HUES64 (cell line): ENCODE measurements around the gene NCAPG2.

Experiments
- H3K27ac ChIP-seq: 2 replicates; pipeline ENCODE4 v1.7.0; 2013; ENCODE audit warnings: low read depth, low read length, inconsistent platforms
- H3K27me3 ChIP-seq: 2 replicates; pipeline ENCODE4 v1.6.1; 2013; ENCODE audit warnings: mild to moderate bottlenecking, low read length; ENCODE audit not compliant: insufficient read depth
- H3K36me3 ChIP-seq: 2 replicates; pipeline ENCODE4 v1.6.1; 2013; ENCODE audit warnings: mild to moderate bottlenecking, low read length; ENCODE audit not compliant: insufficient read depth
- H3K4me1 ChIP-seq: 2 replicates; pipeline ENCODE4 v1.6.1; 2013; ENCODE audit warnings: mild to moderate bottlenecking, low read length, moderate library complexity; ENCODE audit not compliant: insufficient read depth
- H3K4me3 ChIP-seq: 2 replicates; pipeline ENCODE4 v1.5.1; 2013; ENCODE audit warnings: mild to moderate bottlenecking, low read length, moderate library complexity
- H3K9ac ChIP-seq: 2 replicates; pipeline ENCODE4 v1.6.1; 2013; ENCODE audit warnings: mild to moderate bottlenecking, low read depth, low read length
- H3K9me3 ChIP-seq: 2 replicates; pipeline ENCODE4 v1.6.1; 2013; ENCODE audit warnings: low read depth, low read length; ENCODE audit not compliant: insufficient read depth
- WGBS: fragments of 150-250, 120-280 bp; methylation state at CpG from one replicate; pipeline ENCODE4 v1.1.7; 2013; ENCODE audit warnings: missing lambda C conversion rate; 5-methylcytosine and 5-hydroxymethylcytosine counted together

The NCAPG2 gene

GRCh38 chr7:158666401-158666800 lies 38.2 kb downstream of the NCAPG2 start:
- Histone ChIP-seq H3K4me1 (no peaks in the 10 kb centered on the region), H3K9me3 (no peaks in the 10 kb centered on the region), H3K27me3 (no peaks in the 10 kb centered on the region), H3K4me3 (no peak overlapping the region), H3K9ac (no peak overlapping the region), H3K27ac (no peak overlapping the region), H3K36me3 (peaks cover 81% of the 10 kb centered on the region)
- 93% methylated on average over 4 of the region's 5 CpGs for WGBS

GRCh38 chr7:158664406-158664805 lies 40.2 kb downstream of the NCAPG2 start:
- Histone ChIP-seq H3K9me3 (no peaks in the 10 kb centered on the region), H3K4me3 (no peak overlapping the region), H3K36me3 (peaks cover 81% of the 10 kb centered on the region), H3K4me1 (no peaks in the 10 kb centered on the region), H3K27me3 (no peaks in the 10 kb centered on the region), H3K27ac (no peak overlapping the region), H3K9ac (no peak overlapping the region)
- WGBS = 97% methylated on average over 12 of the region's 12 CpGs

- Histone ChIP-seq H3K36me3 (peaks cover 79% of the 10 kb centered on the region), H3K4me1 (peaks cover 3% of the 10 kb centered on the region; the same call in 1 of the 2 replicates), H3K9me3 (no peaks in the 10 kb centered on the region), H3K27ac (no peak overlapping the region), H3K4me3 (no peak overlapping the region), H3K27me3 (no peaks in the 10 kb centered on the region), H3K9ac (no peak overlapping the region)
- 89% methylated on average over 2 of the region's 2 CpGs for WGBS
These were observed 41.2 kb downstream of the NCAPG2 start for GRCh38 chr7:158663428-158663741.

DNA sequence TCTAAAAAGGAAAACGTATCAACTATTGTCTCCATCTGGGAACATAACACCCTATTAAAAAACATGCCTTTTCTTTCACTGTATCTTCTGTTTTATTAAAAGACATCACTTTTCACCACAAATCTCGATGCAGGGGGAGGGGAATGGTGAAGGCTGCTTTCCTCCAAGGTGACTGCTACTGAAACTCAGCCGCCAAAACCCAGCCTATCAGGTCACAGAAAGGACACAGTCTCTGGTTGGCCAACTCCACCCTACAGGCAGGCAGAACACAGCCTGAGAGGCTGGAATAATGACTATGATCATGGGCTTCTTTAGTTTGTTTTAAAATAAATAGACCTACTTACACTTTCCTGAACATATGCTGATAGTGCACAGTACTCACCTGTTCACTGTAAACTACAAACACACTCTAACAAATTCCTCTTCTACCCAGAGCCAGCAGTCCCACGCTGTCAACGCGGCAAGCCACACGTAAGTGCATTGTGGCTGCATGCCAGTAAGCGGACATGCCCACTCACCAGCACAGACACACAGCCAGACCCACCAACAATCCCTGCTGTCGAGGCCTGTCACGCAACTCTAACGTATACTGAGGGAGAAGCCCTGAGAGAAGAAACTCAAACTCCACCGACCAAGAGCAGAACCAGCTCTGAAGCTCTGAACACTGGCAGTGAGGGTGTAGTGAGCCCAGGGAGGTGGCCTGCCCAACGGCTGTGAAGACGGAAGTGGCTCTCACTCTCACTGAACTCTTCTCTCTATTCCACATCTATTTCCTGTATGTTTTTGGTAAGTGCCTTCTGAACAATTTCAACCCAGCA lies 41.8 kb downstream of the NCAPG2 start:
- no peak overlapping the region for H3K27ac ChIP-seq
- 97% methylated on average over 13 of the region's 14 CpGs for WGBS

DNA sequence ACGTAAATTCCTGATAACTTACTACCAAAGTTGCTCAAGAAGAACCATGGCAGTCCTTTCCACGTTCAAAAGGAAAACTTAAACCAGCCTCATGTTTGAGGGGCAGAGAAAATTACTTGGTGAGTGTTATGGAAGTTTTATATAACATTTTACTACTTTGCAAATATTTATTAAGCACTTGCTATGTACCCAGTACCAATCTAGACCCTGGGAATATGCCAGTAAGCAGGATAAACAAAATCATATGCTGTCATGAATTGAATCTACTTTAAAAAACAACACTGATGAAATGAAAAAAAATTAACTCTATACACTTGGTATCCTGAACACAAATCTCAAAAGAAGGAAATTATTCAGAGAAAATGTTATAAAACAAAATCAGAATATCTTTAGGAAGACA lies 46.1 kb downstream of the NCAPG2 start:
- 93% methylated on average over 2 of the region's 2 CpGs for WGBS
- Histone ChIP-seq H3K36me3 (peaks cover 89% of the 10 kb centered on the region), H3K9me3 (no peaks in the 10 kb centered on the region), H3K27me3 (no peaks in the 10 kb centered on the region), H3K4me1 (peaks cover 8% of the 10 kb centered on the region), H3K27ac (0 out of 2 replicates have a peak overlapping the region, but pooled peaks have one; percentile 41), H3K9ac (no peak overlapping the region), H3K4me3 (no peak overlapping the region)

More for the DNA sequence above, 41.8 kb downstream of the NCAPG2 start:
- Histone ChIP-seq H3K4me3 (no peak overlapping the region), H3K27me3 (no peaks in the 10 kb centered on the region), H3K9me3 (no peaks in the 10 kb centered on the region), H3K4me1 (peaks cover 8% of the 10 kb centered on the region), H3K36me3 (peaks cover 83% of the 10 kb centered on the region), H3K9ac (no peak overlapping the region)

DNA sequence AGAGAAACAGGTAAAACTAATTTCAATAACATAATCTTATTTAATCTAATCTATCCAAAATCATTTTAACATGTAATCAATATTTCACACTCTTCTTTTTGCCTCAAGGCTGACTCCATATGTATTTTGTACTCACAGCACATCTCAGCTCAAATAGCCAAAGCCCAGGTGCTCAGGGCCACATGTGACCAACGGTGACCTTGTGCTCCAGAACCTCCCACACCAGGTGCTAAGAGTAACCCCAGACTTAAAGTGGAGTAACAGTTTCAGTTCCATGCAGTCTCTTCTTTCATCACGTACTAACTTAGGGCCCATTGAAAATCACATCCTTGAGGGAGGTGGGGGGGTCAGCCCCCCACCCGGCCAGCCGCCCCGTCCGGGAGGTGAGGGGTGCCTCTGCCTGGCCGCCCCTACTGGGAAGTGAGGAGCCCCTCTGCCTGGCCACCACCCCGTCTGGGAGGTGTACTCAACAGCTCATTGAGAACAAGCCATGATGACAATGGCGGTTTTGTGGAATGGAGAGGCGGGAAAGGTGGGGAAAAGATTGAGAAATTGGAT lies 47.3 kb downstream of the NCAPG2 start:
- Histone ChIP-seq H3K9ac (no peak overlapping the region), H3K27ac (no peak overlapping the region), H3K36me3 (peaks cover 87% of the 10 kb centered on the region), H3K4me1 (peaks cover 8% of the 10 kb centered on the region), H3K27me3 (no peaks in the 10 kb centered on the region), H3K9me3 (no peaks in the 10 kb centered on the region), H3K4me3 (no peak overlapping the region)
- 93% methylated on average over 10 of the region's 10 CpGs for WGBS

DNA sequence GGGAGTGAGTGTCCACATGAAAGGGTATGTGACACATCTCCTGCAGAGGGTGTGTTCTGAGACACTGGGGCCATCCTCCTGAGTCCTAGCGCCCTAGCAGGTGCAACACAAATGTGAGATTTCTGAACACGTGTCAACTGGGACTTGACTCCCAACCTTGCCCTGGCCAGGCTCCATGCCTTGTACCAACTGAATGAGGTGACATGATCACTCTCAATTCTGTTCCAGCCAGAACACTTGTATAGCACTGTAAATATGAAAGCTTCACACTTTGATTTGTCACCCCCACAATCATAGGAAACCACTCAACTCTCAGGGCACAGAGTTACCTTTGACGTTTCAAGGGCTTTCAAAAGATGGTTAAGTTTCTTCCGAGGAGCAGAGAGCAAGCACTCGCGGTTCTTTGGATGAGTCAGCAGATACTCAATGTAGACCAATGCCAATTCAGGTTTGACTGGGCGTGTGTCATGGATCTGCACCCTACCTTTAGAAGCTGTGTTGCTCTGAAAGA lies 48.6 kb downstream of the NCAPG2 start:
- Histone ChIP-seq H3K9ac (no peak overlapping the region), H3K27me3 (no peaks in the 10 kb centered on the region), H3K27ac (no peak overlapping the region), H3K4me3 (no peak overlapping the region), H3K4me1 (peaks cover 8% of the 10 kb centered on the region), H3K36me3 (peaks cover 87% of the 10 kb centered on the region), H3K9me3 (no peaks in the 10 kb centered on the region)
- WGBS = 97% methylated on average over 7 of the region's 7 CpGs

- H3K4me3 ChIP-seq = no peak overlapping the region
- peaks cover 87% of the 10 kb centered on the region for H3K36me3 ChIP-seq
- no peak overlapping the region for H3K27ac ChIP-seq
- H3K4me1 ChIP-seq = peaks cover 8% of the 10 kb centered on the region
- no peaks in the 10 kb centered on the region for H3K27me3 ChIP-seq
- WGBS = 95% methylated on average over 11 of the region's 11 CpGs
- H3K9me3 ChIP-seq = no peaks in the 10 kb centered on the region
- H3K9ac ChIP-seq = no peak overlapping the region
These were observed 49.1 kb downstream of the NCAPG2 start for GRCh38 chr7:158655507-158655906.

DNA sequence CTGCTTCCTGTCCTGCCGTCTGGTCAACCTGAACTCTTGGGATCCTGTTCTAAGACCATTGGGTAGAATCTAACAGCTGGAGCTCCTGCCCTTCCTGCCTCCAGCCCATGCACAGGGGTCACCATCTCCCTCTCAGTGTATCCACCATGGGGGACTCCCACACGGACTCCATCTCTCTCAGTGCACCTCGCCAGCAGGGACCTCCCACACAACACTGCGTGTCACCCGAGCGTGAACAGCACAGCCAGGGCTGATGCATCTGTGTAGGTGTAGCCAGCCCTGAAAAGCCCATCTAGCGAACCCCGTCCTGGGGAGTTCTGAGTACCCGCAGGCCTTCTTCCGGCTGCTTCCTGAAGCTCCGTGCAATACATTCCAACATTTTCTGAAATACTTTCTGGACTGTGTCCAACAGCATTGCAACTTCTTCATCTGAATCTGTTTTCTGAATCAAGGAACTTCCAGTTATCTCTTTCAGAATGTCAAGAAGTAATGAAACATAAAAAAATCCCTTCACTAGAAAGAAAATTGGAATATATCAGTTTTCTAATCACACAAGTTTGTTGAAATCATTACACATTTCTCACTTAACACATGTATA lies 52.5 kb downstream of the NCAPG2 start:
- Histone ChIP-seq H3K9me3 (no peaks in the 10 kb centered on the region), H3K36me3 (peaks cover 89% of the 10 kb centered on the region), H3K9ac (no peak overlapping the region), H3K27ac (no peak overlapping the region), H3K4me1 (no peaks in the 10 kb centered on the region), H3K27me3 (no peaks in the 10 kb centered on the region), H3K4me3 (no peak overlapping the region)
- 96% methylated on average over 11 of the region's 11 CpGs for WGBS

GRCh38 chr7:158650821-158651225 lies 53.8 kb downstream of the NCAPG2 start:
- Histone ChIP-seq H3K9ac (no peak overlapping the region), H3K27me3 (no peaks in the 10 kb centered on the region), H3K4me3 (no peak overlapping the region), H3K9me3 (no peaks in the 10 kb centered on the region), H3K36me3 (peaks cover 89% of the 10 kb centered on the region), H3K4me1 (no peaks in the 10 kb centered on the region), H3K27ac (no peak overlapping the region)
- whole genome bisulfite sequencing = 99% methylated on average over 7 of the region's 7 CpGs

DNA sequence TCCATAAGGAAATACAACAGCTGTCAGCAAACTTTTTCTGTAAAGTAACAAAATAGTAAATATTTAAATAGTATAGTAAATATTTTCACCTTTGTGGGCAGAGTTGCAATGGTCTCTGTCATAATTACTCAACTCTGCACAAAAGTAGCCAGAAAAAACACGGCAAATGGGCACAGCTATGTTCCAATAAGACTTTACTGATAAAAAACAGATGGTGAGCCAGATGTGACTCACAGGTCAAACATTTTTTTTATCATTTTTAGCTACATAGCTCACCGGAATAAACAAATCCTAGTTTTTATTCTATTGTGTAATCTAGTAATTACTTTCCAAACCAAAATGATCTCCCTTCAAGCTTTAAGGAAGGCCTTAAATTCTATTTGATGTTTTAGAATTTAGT lies 55.3 kb downstream of the NCAPG2 start:
- Histone ChIP-seq H3K27me3 (no peaks in the 10 kb centered on the region), H3K4me1 (no peaks in the 10 kb centered on the region), H3K27ac (no peak overlapping the region), H3K4me3 (no peak overlapping the region), H3K9ac (no peak overlapping the region), H3K9me3 (no peaks in the 10 kb centered on the region), H3K36me3 (peaks cover 89% of the 10 kb centered on the region)
- 94% methylated on average over 1 of the region's 2 CpGs for WGBS
